Gastrocnemius medialis (tissue), 4 donors: ENCODE data around the gene PCSK4. TPM values are rescaled to one million over a fixed set of nuclear protein-coding genes. Genes with fewer than 3 reads are reported as not detected.
A peak's percentile ranks its signal among the peaks of the same experiment; 100 is the strongest.

Source experiments
- ATAC-seq, 2 donors: fragments of 150-250 bp; one replicate each; pipeline ENCODE4 v1.9.1; 2016
- DNase-seq, 2 donors: peaks; one replicate each; pipeline ENCODE4 v3.0.0-alpha.2; 2019
- H3K27ac ChIP-seq, 4 donors: fragments of 200-600 bp; sonication (generic); 1 replicate in 1 of 4; 2 replicates in 3 of 4; pipeline ENCODE4 v1.5.1; 2016 to 2018; ENCODE audit warnings: mild to moderate bottlenecking in 2 of 4, moderate library complexity in 1 of 4
- H3K27me3 ChIP-seq, 3 donors: fragments of 200-600 bp; sonication (generic) in 2 of 3; 1 replicate in 1 of 3; 2 replicates in 2 of 3; pipeline versions ENCODE4 v1.5.1 to v1.6.0; 2016 to 2019; ENCODE audit warnings: mild to moderate bottlenecking in 1 of 3, moderate library complexity in 1 of 3
- H3K36me3 ChIP-seq, 2 donors: fragments of 200-600 bp; sonication (generic) in 1 of 2; one replicate each; pipeline ENCODE4 v1.5.1; 2017 to 2018
- H3K4me1 ChIP-seq, 2 donors: fragments of 200-600 bp; sonication (generic) in 1 of 2; one replicate each; pipeline ENCODE4 v1.5.1; 2016 to 2017; ENCODE audit warnings: mild to moderate bottlenecking in 2 of 2
- H3K4me3 ChIP-seq, 4 donors: fragments of 200-600 bp; sonication (generic) in 3 of 4; 1 replicate in 1 of 4; 2 replicates in 3 of 4; pipeline ENCODE4 v1.5.1; 2016 to 2019; ENCODE audit warnings: mild to moderate bottlenecking in 2 of 4
- H3K9me3 ChIP-seq, 3 donors: fragments of 200-600 bp; sonication (generic) in 2 of 3; 1 replicate in 1 of 3; 2 replicates in 2 of 3; pipeline ENCODE4 v1.5.1; 2016 to 2019
- CTCF ChIP-seq, 5 experiments: fragments of 450-650 bp in 3 of 5; fragments of 200-600 bp in 2 of 5; sonication (generic) in 2 of 5; IDR thresholded peaks in 4 of 5; conservative IDR thresholded peaks in 1 of 5; 1 replicate in 4 of 5; 2 replicates in 1 of 5; pipeline ENCODE4 v1.5.1; 2016 to 2019; ENCODE audit warnings: antibody characterized with exemption in 5 of 5, mild to moderate bottlenecking in 3 of 5, moderate library complexity in 3 of 5
- POLR2A ChIP-seq, 2 donors: fragments of 450-650 bp; IDR thresholded peaks; one replicate each; pipeline ENCODE4 v1.6.1; 2017; ENCODE audit warnings: antibody characterized with exemption in 2 of 2, mild to moderate bottlenecking in 2 of 2, moderate library complexity in 2 of 2
- in situ Hi-C, 4 donors: fragments of 200-750 bp; cut with MboI; loops; one replicate each; pipeline versions ENCODE4 v1.15.0 to v1.8.0; 2017; ENCODE audit warnings: low sequenced_read_pairs in 4 of 4
- intact Hi-C: fragments of 100-400 bp; cut with DNase I; formaldehyde crosslinking; loops from one replicate; pipeline ENCODE4 v1.15.1; 2023; ENCODE audit warnings: low total_unique reads
- total RNA-seq, 4 donors: library from RNA; depleted of rRNA; stranded (reverse); fragments of >200 nt; gene quantifications; one replicate each; pipeline versions ENCODE4 v1.1.0 to v1.2.3, GENCODE V29; 2016

Gene PCSK4
- total RNA-seq, 4 donors from 2014 or later: 0.12 to 0.60 (median 0.37) TPM

- Histone ChIP-seq H3K27me3 (peaks cover 0 to 6% (median 5%) of the 10 kb centered on the region in 3 donors), H3K9me3 (no peaks in the 10 kb centered on the region), H3K4me1 (peaks cover 3 to 14% of the 10 kb centered on the region in 2 donors), H3K27ac (no peak overlapping the region), H3K4me3 (no peak overlapping the region), H3K36me3 (no peaks in the 10 kb centered on the region)
- TF ChIP-seq POLR2A (IDR thresholded peaks at IDR 0.05): no peak
- TF ChIP-seq CTCF (IDR thresholded peaks at IDR 0.05 in 4 of 5, conservative IDR thresholded peaks at IDR 0.05 in 1 of 5): no peak
- intact Hi-C loops (no loop called here), in situ Hi-C loops (no loop called here)
- DNase-seq (no peak), ATAC-seq (no peak)
Measured at GRCh38 chr19:1518471-1518870, 28.3 kb upstream of the PCSK4 start.

- no peaks in the 10 kb centered on the region for H3K27me3 ChIP-seq
- peaks cover 3 to 25% of the 10 kb centered on the region in 2 donors for H3K4me1 ChIP-seq
- H3K4me3 ChIP-seq: no peak overlapping the region
- intact Hi-C loops (no loop called here), in situ Hi-C loops (no loop called here)
- H3K9me3 ChIP-seq: no peaks in the 10 kb centered on the region
- no peak for ATAC-seq
- DNase-seq: no peak
- no peaks in the 10 kb centered on the region for H3K36me3 ChIP-seq
- TF ChIP-seq CTCF (IDR thresholded peaks at IDR 0.05 in 4 of 5, conservative IDR thresholded peaks at IDR 0.05 in 1 of 5) (no peak), POLR2A (IDR thresholded peaks at IDR 0.05) (no peak)
- no peak overlapping the region for H3K27ac ChIP-seq
Measured at GRCh38 chr19:1516395-1516753, 26.2 kb upstream of the PCSK4 start.

GRCh38 chr19:1514986-1515721 is 25.0 kb upstream of the PCSK4 start:
- ATAC-seq (no peak), DNase-seq (no peak)
- Histone ChIP-seq H3K4me1 (peaks cover 3 to 29% of the 10 kb centered on the region in 2 donors), H3K27ac (no peak overlapping the region), H3K36me3 (no peaks in the 10 kb centered on the region), H3K4me3 (no peak overlapping the region), H3K9me3 (no peaks in the 10 kb centered on the region), H3K27me3 (no peaks in the 10 kb centered on the region)
- in situ Hi-C loops: no loop called here
- TF ChIP-seq CTCF (IDR thresholded peaks at IDR 0.05 in 4 of 5, conservative IDR thresholded peaks at IDR 0.05 in 1 of 5): no peak
- TF ChIP-seq POLR2A (IDR thresholded peaks at IDR 0.05): no peak
- intact Hi-C loops: loop anchor here (5.0 kb wide), 2 partner anchors 137 to 238 kb away; partner anchors contain the start of genes FAM174C and TCF3

- in situ Hi-C loops (no loop called here), intact Hi-C loops (loop anchor here (5.0 kb wide), 2 partner anchors 138 to 237 kb away; partner anchors contain the start of genes FAM174C and TCF3)
- peaks cover 3 to 29% of the 10 kb centered on the region in 2 donors for H3K4me1 ChIP-seq
- H3K9me3 ChIP-seq: no peaks in the 10 kb centered on the region
- no peak for DNase-seq
- peak overlapping the region; percentile 83 to 91 (median 89) for H3K27ac ChIP-seq
- no peaks in the 10 kb centered on the region for H3K27me3 ChIP-seq
- ATAC-seq: no peak
- no peak for TF ChIP-seq POLR2A (IDR thresholded peaks at IDR 0.05)
- H3K4me3 ChIP-seq: no peak overlapping the region
- no peaks in the 10 kb centered on the region for H3K36me3 ChIP-seq
Measured at GRCh38 chr19:1514295-1514661, 24.1 kb upstream of the PCSK4 start.

- TF ChIP-seq CTCF (IDR thresholded peaks at IDR 0.05 in 4 of 5, conservative IDR thresholded peaks at IDR 0.05 in 1 of 5) (peak; percentile 41 to 90 (median 83)), POLR2A (IDR thresholded peaks at IDR 0.05) (no peak)
- no peaks in the 10 kb centered on the region for H3K9me3 ChIP-seq
- peak; percentile 73 to 75 for ATAC-seq
- intact Hi-C loops: loop anchor here (1.0 to 5.0 kb wide), 3 partner anchors 34 to 236 kb away; partner anchors contain the start of genes C19orf25, FAM174C and TCF3
- peak in 1 of 2 donors; percentile 54 for DNase-seq
- in situ Hi-C loops: no loop called here
- peak overlapping the region; percentile 83 to 91 (median 89) for H3K27ac ChIP-seq
- H3K4me1 ChIP-seq: peaks cover 3 to 29% of the 10 kb centered on the region in 2 donors
- H3K36me3 ChIP-seq: no peaks in the 10 kb centered on the region
- no peaks in the 10 kb centered on the region for H3K27me3 ChIP-seq
- peak overlapping the region; percentile 64 to 69 (median 64) for H3K4me3 ChIP-seq
Measured at GRCh38 chr19:1513499-1514294, 23.5 kb upstream of the PCSK4 start.
